Right atrium auricular region (tissue), 2 donors: ENCODE measurements around the gene FGD3. TPM values are rescaled to one million over a fixed set of nuclear protein-coding genes. Genes with fewer than 3 reads are reported as not detected.

Experiments
- DNase-seq: peaks from one replicate; pipeline ENCODE4 v3.0.0-alpha.2; 2019; ENCODE audit warnings: low spot score
- H3K27ac ChIP-seq, 2 donors: fragments of 200-600 bp; sonication (generic); 1 replicate in 1 of 2; 2 replicates in 1 of 2; pipeline ENCODE4 v1.5.1; 2016 to 2019
- H3K27me3 ChIP-seq, 2 donors: fragments of 200-600 bp; sonication (generic); one replicate each; pipeline versions ENCODE4 v1.5.1 to v1.6.0; 2017 to 2019
- H3K36me3 ChIP-seq: fragments of 200-600 bp; sonication (generic); one replicate; pipeline ENCODE4 v1.5.1; 2016
- H3K4me1 ChIP-seq, 2 donors: fragments of 200-600 bp; sonication (generic); one replicate each; pipeline versions ENCODE4 v1.5.1 to v1.6.0; 2017 to 2019
- H3K4me3 ChIP-seq, 2 donors: fragments of 200-600 bp; sonication (generic); 1 replicate in 1 of 2; 2 replicates in 1 of 2; pipeline ENCODE4 v1.5.1; 2017 to 2019; ENCODE audit warnings: mild to moderate bottlenecking in 1 of 2, moderate library complexity in 1 of 2
- H3K9me3 ChIP-seq, 2 donors: fragments of 200-600 bp; sonication (generic); one replicate each; pipeline ENCODE4 v1.5.1; 2019
- total RNA-seq, 2 donors: library from RNA; depleted of rRNA; stranded (reverse); fragments of >200 nt; gene quantifications; one replicate each; pipeline ENCODE4 v1.1.0, GENCODE V29; 2016
- TF ChIP-seq, protein P1 (sequence below), 2 donors: fragments of 200-600 bp; sonication (generic); IDR thresholded peaks; one replicate each; pipeline ENCODE4 v1.5.1; 2019; ENCODE audit warnings: antibody characterized with exemption in 2 of 2

The FGD3 gene
- total RNA-seq, 2 donors from 2014 or later = 2.2 to 3.3 TPM

DNA sequence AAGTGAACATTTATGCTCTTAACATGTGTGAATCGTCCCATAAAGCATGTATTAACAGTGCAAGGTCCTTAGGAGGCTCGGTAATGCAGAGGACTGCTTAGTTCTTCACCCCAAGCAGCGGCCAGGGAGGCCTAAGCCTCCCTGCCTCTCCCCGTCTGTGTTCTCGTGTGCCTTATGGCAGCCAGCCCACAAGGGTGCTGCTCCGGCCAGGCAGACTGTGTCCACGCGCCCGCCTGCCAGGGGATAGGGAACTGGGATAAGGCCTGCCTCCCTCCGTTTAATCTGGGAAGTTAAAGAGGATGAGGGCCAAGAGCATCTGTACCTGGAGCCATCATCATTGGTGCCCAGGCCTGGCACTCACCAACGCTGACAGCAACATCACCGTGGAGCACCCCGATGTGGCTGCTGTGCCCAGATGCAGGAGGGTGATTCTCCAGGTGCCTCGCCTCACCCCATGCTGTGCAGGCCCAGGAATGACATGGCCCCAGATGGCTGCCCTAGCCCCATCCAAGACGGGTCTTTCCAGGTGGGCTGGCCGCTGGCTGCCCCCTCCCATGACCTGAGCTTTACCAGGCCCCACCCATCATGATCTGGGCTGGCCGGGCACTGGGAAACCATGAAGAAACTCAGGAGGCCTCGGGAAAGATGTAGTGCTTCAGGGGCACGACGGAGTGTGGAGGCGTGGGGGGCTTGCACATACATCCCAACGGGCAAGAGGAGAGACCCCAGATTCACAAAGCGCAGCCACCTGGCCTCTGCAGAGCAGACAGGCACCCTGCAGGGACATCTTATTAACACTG is 75.6 kb downstream of the FGD3 start:
- no peaks in the 10 kb centered on the region for H3K9me3 ChIP-seq
- no peak overlapping the region for H3K27ac ChIP-seq
- no peaks in the 10 kb centered on the region for H3K36me3 ChIP-seq
- TF ChIP-seq, protein P1, sequence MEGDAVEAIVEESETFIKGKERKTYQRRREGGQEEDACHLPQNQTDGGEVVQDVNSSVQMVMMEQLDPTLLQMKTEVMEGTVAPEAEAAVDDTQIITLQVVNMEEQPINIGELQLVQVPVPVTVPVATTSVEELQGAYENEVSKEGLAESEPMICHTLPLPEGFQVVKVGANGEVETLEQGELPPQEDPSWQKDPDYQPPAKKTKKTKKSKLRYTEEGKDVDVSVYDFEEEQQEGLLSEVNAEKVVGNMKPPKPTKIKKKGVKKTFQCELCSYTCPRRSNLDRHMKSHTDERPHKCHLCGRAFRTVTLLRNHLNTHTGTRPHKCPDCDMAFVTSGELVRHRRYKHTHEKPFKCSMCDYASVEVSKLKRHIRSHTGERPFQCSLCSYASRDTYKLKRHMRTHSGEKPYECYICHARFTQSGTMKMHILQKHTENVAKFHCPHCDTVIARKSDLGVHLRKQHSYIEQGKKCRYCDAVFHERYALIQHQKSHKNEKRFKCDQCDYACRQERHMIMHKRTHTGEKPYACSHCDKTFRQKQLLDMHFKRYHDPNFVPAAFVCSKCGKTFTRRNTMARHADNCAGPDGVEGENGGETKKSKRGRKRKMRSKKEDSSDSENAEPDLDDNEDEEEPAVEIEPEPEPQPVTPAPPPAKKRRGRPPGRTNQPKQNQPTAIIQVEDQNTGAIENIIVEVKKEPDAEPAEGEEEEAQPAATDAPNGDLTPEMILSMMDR (IDR thresholded peaks at IDR 0.05) = no peak
- no peak overlapping the region for H3K4me3 ChIP-seq
- DNase-seq = no peak
- H3K4me1 ChIP-seq = no peaks in the 10 kb centered on the region
- no peaks in the 10 kb centered on the region for H3K27me3 ChIP-seq

DNA sequence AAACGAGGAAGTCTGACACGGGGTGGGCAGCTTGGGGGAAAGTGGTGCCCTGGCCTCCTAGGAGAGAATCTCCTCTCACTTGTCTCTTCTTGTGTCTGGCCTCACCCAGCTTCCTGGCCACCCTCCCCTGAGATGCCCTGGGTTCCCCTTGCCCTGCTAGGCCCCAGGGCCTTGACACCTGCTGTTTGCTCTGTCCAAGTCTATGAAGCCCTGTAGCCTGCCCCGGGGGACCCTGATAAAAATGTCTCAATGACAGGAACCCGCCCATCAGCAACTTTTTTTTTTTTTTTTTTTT is 76.1 kb downstream of the FGD3 start:
- Histone ChIP-seq H3K27ac (no peak overlapping the region), H3K4me1 (no peaks in the 10 kb centered on the region), H3K4me3 (no peak overlapping the region), H3K27me3 (no peaks in the 10 kb centered on the region), H3K9me3 (no peaks in the 10 kb centered on the region), H3K36me3 (no peaks in the 10 kb centered on the region)
- TF ChIP-seq, protein P1 (IDR thresholded peaks at IDR 0.05) = no peak
- DNase-seq = no peak

DNA sequence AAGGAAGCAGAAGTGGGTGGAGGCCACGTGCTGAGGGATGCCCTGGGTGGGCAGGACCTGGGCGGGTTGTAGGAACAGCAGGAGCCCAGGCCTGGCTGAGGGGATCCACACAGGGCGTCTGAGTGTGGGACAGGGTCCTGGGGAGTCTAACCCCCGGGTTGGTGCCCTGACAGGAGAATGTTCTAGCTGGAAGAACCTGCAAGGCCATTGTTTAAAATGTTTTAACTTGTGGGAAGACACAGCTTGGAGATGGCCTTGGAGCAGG is 77.3 kb downstream of the FGD3 start:
- Histone ChIP-seq H3K4me3 (no peak overlapping the region), H3K4me1 (no peaks in the 10 kb centered on the region), H3K27me3 (no peaks in the 10 kb centered on the region), H3K27ac (no peak overlapping the region), H3K9me3 (no peaks in the 10 kb centered on the region), H3K36me3 (no peaks in the 10 kb centered on the region)
- TF ChIP-seq, protein P1 (IDR thresholded peaks at IDR 0.05) = no peak
- no peak for DNase-seq

DNA sequence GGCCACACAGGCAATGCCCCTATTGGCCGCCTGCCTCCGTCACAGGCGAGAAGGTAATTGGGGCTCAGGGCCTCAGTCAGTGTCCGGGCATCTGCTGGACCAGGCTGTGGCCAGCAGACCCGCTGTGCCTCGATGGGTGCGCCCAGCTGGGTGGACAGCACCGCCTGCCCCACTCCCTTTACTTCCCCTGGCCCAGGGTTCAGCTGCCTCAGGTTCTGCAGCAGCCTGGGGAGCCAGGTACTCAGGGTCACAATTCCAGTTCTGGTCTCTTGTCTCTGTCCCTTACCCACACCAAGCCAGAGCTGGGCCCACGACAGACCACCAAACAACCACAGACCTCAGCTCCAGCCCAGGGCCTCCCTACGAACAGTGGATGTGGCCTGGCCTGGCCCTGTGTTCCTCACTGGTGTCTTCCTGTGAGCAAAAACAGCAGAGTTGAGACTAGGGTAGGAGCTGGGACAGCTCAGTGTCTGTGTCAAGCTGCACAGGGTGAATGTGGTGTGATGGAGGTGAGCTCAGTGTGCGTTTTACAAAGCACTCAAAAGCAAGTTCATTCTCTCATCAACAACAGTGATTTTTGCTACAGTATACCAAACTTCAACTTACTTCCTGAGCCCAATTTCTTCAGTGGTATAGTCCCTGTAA is 77.8 kb downstream of the FGD3 start:
- Histone ChIP-seq H3K4me1 (no peaks in the 10 kb centered on the region), H3K27ac (no peak overlapping the region), H3K4me3 (no peak overlapping the region), H3K27me3 (no peaks in the 10 kb centered on the region), H3K9me3 (no peaks in the 10 kb centered on the region), H3K36me3 (no peaks in the 10 kb centered on the region)
- no peak for DNase-seq
- TF ChIP-seq, protein P1 (IDR thresholded peaks at IDR 0.05) = no peak

DNA sequence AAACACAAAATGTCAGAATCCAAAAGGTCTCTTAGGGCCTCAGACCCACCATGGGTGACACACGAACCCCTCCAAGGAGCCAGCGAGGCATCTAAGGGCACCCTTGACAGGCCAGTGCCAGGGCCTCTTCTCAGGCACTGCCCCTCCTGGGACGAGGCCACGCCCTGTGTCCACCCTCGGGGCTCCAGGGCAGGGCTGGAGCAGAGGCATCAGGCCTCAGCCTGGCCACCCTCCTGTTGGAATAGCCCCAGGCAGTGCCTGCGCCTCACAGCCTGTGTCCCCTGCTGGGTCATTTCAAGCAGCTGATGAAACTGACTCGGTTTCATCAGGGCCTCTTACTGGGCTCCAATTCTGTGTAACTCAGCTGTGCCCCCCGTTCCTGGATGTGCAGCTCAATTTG is 78.4 kb downstream of the FGD3 start:
- Histone ChIP-seq H3K27ac (no peak overlapping the region), H3K27me3 (no peaks in the 10 kb centered on the region), H3K4me3 (no peak overlapping the region), H3K4me1 (no peaks in the 10 kb centered on the region), H3K36me3 (no peaks in the 10 kb centered on the region), H3K9me3 (no peaks in the 10 kb centered on the region)
- TF ChIP-seq, protein P1 (IDR thresholded peaks at IDR 0.05) = no peak
- DNase-seq = no peak

DNA sequence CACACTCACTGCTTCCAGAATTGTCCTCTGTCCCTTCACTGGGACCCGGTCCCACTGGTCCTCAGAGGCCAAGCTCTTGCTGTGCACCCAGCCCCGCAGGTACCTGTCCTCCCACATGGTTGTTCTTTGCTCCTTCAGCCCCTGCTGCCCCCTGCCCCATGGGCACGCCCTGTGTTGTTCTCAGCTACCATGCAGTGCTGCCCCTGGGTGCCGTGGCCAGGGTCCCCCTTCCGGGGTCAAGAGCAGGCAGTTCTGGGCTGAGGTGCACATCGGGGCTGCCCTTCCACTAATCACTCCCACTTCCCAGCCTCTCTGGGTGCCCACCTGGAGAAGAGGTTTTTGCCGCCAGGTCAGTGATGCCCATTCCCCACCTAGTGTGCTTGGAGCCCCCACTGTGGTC is 79.3 kb downstream of the FGD3 start:
- TF ChIP-seq, protein P1 (IDR thresholded peaks at IDR 0.05) = no peak
- no peaks in the 10 kb centered on the region for H3K4me1 ChIP-seq
- DNase-seq = no peak
- no peak overlapping the region for H3K27ac ChIP-seq
- H3K9me3 ChIP-seq = no peaks in the 10 kb centered on the region
- no peaks in the 10 kb centered on the region for H3K36me3 ChIP-seq
- no peak overlapping the region for H3K4me3 ChIP-seq
- no peaks in the 10 kb centered on the region for H3K27me3 ChIP-seq
